Liver (tissue), 9 donors: ENCODE data around the gene CFAP99. TPM values are rescaled to one million over a fixed set of nuclear protein-coding genes. Genes with fewer than 3 reads are reported as not detected.
A peak's percentile ranks its signal among the peaks of the same experiment; 100 is the strongest.

ENCODE experiments used
- DNase-seq: peaks from one replicate; pipeline ENCODE4 v3.0.0-alpha.2; 2017; ENCODE audit warnings: low spot score
- H3K27ac ChIP-seq, 2 donors: one replicate each; pipeline ENCODE4 v1.7.0; 2013; ENCODE audit warnings: inconsistent platforms in 2 of 2, low read length in 2 of 2, control low read depth in 1 of 2, low read depth in 1 of 2, mild to moderate bottlenecking in 1 of 2
- H3K27me3 ChIP-seq, 4 donors: one replicate each; pipeline versions ENCODE4 v1.6.1 to v1.7.0; 2013; ENCODE audit warnings: low read length in 3 of 4, inconsistent platforms in 1 of 4, mild to moderate bottlenecking in 1 of 4, moderate library complexity in 1 of 4; ENCODE audit not compliant: control insufficient read depth in 4 of 4, insufficient read depth in 4 of 4
- H3K36me3 ChIP-seq, 4 donors: one replicate each; pipeline versions ENCODE4 v1.6.1 to v1.7.0; 2013; ENCODE audit warnings: low read length in 3 of 4, mild to moderate bottlenecking in 3 of 4, low read depth in 1 of 4, moderate library complexity in 1 of 4; ENCODE audit not compliant: control insufficient read depth in 4 of 4, insufficient read depth in 3 of 4
- H3K4me1 ChIP-seq, 4 donors: one replicate each; pipeline versions ENCODE4 v1.6.1 to v1.7.0; 2013; ENCODE audit warnings: low read length in 3 of 4, mild to moderate bottlenecking in 3 of 4, moderate library complexity in 1 of 4; ENCODE audit not compliant: control insufficient read depth in 4 of 4, insufficient read depth in 4 of 4
- H3K4me3 ChIP-seq, 3 donors: one replicate each; pipeline versions ENCODE4 v1.6.1 to v1.7.0; 2013; ENCODE audit warnings: low read length in 3 of 3, control low read depth in 1 of 3, low read depth in 1 of 3, mild to moderate bottlenecking in 1 of 3
- H3K9ac ChIP-seq, 2 donors: one replicate each; pipeline ENCODE4 v1.7.0; 2013; ENCODE audit warnings: low read length in 2 of 2, mild to moderate bottlenecking in 2 of 2, moderate library complexity in 2 of 2, control low read depth in 1 of 2, low read depth in 1 of 2
- H3K9me3 ChIP-seq, 4 donors: one replicate each; pipeline versions ENCODE4 v1.6.1 to v1.7.0; 2013; ENCODE audit warnings: low read length in 3 of 4; ENCODE audit not compliant: control insufficient read depth in 4 of 4
- ATF3 ChIP-seq: IDR thresholded peaks from 2 replicates; pipeline ENCODE4 v1.6.1; 2016; ENCODE audit warnings: antibody characterized with exemption
- CTCF ChIP-seq: fragments of 150-350 bp; IDR thresholded peaks from 2 replicates; pipeline ENCODE4 v1.5.1; 2017; ENCODE audit warnings: improper control_type of control experiment, low read depth, low read length; ENCODE audit not compliant: missing input control
- EGR1 ChIP-seq, 2 donors: IDR thresholded peaks; 2 replicates each; pipeline ENCODE4 v1.6.1; 2016 to 2018; ENCODE audit warnings: antibody characterized with exemption in 2 of 2, low read depth in 2 of 2
- FOXA1 ChIP-seq: IDR thresholded peaks from 2 replicates; pipeline ENCODE4 v1.6.1; 2016; ENCODE audit warnings: antibody characterized with exemption
- FOXA2 ChIP-seq: IDR thresholded peaks from 2 replicates; pipeline ENCODE4 v1.6.1; 2016; ENCODE audit warnings: antibody characterized with exemption
- GABPA ChIP-seq, 2 donors: IDR thresholded peaks in 1 of 2; conservative IDR thresholded peaks in 1 of 2; 2 replicates each; pipeline ENCODE4 v1.6.1; 2016; ENCODE audit warnings: antibody characterized with exemption in 2 of 2, mild to moderate bottlenecking in 1 of 2, moderate library complexity in 1 of 2
- HNF4A ChIP-seq, 2 donors: conservative IDR thresholded peaks; 2 replicates each; pipeline ENCODE4 v1.6.1; 2016; ENCODE audit warnings: antibody characterized with exemption in 2 of 2, mild to moderate bottlenecking in 2 of 2
- HNF4G ChIP-seq: IDR thresholded peaks from 2 replicates; pipeline ENCODE4 v1.6.1; 2016; ENCODE audit warnings: antibody characterized with exemption
- JUND ChIP-seq, 2 donors: IDR thresholded peaks; 2 replicates each; pipeline ENCODE4 v1.6.1; 2016; ENCODE audit warnings: antibody characterized with exemption in 2 of 2
- MAX ChIP-seq: IDR thresholded peaks from 2 replicates; pipeline ENCODE4 v1.6.1; 2016; ENCODE audit warnings: antibody characterized with exemption
- NR2F2 ChIP-seq: IDR thresholded peaks from 2 replicates; pipeline ENCODE4 v1.6.1; 2016; ENCODE audit warnings: antibody characterized with exemption
- RAD21 ChIP-seq, 2 donors: IDR thresholded peaks; 2 replicates each; pipeline ENCODE4 v1.6.1; 2016; ENCODE audit warnings: antibody characterized with exemption in 2 of 2, mild to moderate bottlenecking in 2 of 2
- REST ChIP-seq: IDR thresholded peaks from 2 replicates; pipeline ENCODE4 v1.6.1; 2016; ENCODE audit warnings: antibody characterized with exemption, mild to moderate bottlenecking
- RXRA ChIP-seq, 2 donors: IDR thresholded peaks; 2 replicates each; pipeline ENCODE4 v1.6.1; 2017 to 2018; ENCODE audit warnings: antibody characterized with exemption in 2 of 2, mild to moderate bottlenecking in 1 of 2
- SP1 ChIP-seq: IDR thresholded peaks from 2 replicates; pipeline ENCODE4 v1.6.1; 2018; ENCODE audit warnings: antibody characterized with exemption, mild to moderate bottlenecking
- TAF1 ChIP-seq: conservative IDR thresholded peaks from 2 replicates; pipeline ENCODE4 v1.6.1; 2016; ENCODE audit warnings: antibody characterized with exemption, mild to moderate bottlenecking
- YY1 ChIP-seq: IDR thresholded peaks from 2 replicates; pipeline ENCODE4 v1.6.1; 2016; ENCODE audit warnings: antibody characterized with exemption, mild to moderate bottlenecking
- ZBTB33 ChIP-seq: IDR thresholded peaks from 2 replicates; pipeline ENCODE4 v1.6.1; 2016; ENCODE audit warnings: antibody characterized with exemption
- WGBS: extraction: QIAGEN DNeasy Blood & Tissue Kit; methylation state at CpG from one replicate; pipeline ENCODE4 v1.1.7; 2013; 5-methylcytosine and 5-hydroxymethylcytosine counted together
- polyA plus RNA-seq, 2 donors: library from polyadenylated mRNA; stranded (reverse) in 1 of 2; unstranded in 1 of 2; fragments of 200-250 nt in 1 of 2; fragments of >200 nt in 1 of 2; fragmentation: Nextera tagmentation in 1 of 2; extraction: Ambion mirVana in 1 of 2; gene quantifications; one replicate each; pipeline versions ENCODE4 v1.2.1 to v1.2.3, GENCODE V29; 2013 to 2015
- total RNA-seq, 2 donors: library from RNA; depleted of rRNA; stranded (reverse); fragments of >200 nt; gene quantifications; one replicate each; pipeline ENCODE4 v1.2.3, GENCODE V29; 2014
- donor health status: healthy.
- donor health status: healthy.
- donor health status: healthy.
- donor health status: healthy.
- donor health status: healthy.

Gene CFAP99
- total and polyA plus RNA-seq, 4 donors: 0.33 to 0.36 TPM; not detected in 2

GRCh38 chr4:2462992-2463762 lies 44.4 kb downstream of the CFAP99 start:
- 40% methylated on average over 35 of the region's 35 CpGs for WGBS
- H3K27ac ChIP-seq: no peak overlapping the region
- DNase-seq: no peak

More at GRCh38 chr4:2462992-2463762, 44.4 kb downstream of the CFAP99 start:
- Histone ChIP-seq H3K4me3 (peak overlapping the region in 1 of 3 donors; percentile 64), H3K9me3 (no peaks in the 10 kb centered on the region), H3K36me3 (no peaks in the 10 kb centered on the region), H3K4me1 (peaks cover 8 to 15% (median 11%) of the 10 kb centered on the region in 4 donors), H3K9ac (no peak overlapping the region), H3K27me3 (no peaks in the 10 kb centered on the region)
- TF ChIP-seq CTCF: no peak
- no peak for TF ChIP-seq REST
- no peak for TF ChIP-seq YY1
- TF ChIP-seq MAX: no peak
- no peak for TF ChIP-seq HNF4G
- no peak for TF ChIP-seq GABPA (IDR thresholded peaks at IDR 0.05 in 1 of 2, conservative IDR thresholded peaks at IDR 0.05 in 1 of 2)
- no peak for TF ChIP-seq FOXA1
- TF ChIP-seq ATF3: no peak
- no peak for TF ChIP-seq NR2F2
- no peak for TF ChIP-seq JUND (IDR thresholded peaks at IDR 0.05)
- TF ChIP-seq SP1: no peak
- TF ChIP-seq FOXA2: no peak
- TF ChIP-seq EGR1 (IDR thresholded peaks at IDR 0.05; ENCODE audit: low read depth in 2 of 2): no peak
- no peak for TF ChIP-seq TAF1
- no peak for TF ChIP-seq RAD21 (IDR thresholded peaks at IDR 0.05)
- TF ChIP-seq RXRA (IDR thresholded peaks at IDR 0.05): no peak
- no peak for TF ChIP-seq HNF4A (conservative IDR thresholded peaks at IDR 0.05)
- no peak for TF ChIP-seq ZBTB33
